GM19240 (cell line): ENCODE measurements around the gene LCN6.

Source experiments
- DNase-seq: peaks from one replicate; pipeline ENCODE4 v3.0.0; 2011; ENCODE audit warnings: low spot score; ENCODE audit not compliant: insufficient read length

LCN6 gene

DNA sequence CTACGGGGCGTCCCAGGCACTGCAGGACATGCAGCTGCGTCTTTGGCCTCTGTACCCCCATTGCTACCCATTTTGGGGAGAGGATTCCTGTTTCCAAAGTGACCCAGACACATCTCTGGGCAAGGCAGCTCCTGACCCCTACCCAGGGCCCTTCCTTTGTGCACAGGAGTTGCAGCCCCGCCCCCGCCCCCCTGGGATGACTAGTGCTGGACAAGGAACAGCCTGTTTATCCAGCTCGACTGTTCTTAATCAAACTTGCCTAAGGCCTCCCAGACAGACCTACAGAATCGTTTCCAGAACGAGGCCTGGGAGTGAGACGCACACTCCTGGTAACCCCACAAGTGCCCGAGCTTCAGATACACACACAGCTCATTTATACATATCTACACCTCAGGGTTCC lies 22.7 kb downstream of the LCN6 start:
- no peak for DNase-seq

DNA sequence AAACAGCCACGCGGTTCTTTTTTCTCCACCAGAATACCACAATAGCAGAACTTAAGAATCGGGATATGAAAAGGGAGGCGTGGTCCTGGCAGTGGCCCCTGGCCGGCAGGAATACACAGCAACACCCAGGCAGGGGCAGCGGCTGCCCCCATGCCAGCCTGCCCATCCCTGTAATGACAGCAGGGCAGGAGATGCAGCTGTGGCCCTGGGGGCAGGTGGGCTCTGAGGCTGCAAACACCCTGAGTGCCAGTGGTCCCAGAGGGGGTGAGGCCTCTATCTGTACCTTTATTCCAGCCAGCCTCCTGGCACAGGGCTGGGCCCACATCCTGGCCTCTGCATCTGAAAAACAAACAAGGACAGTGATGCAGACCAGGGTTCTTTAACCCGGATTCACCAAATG lies 23.6 kb downstream of the LCN6 start:
- no peak for DNase-seq

DNA sequence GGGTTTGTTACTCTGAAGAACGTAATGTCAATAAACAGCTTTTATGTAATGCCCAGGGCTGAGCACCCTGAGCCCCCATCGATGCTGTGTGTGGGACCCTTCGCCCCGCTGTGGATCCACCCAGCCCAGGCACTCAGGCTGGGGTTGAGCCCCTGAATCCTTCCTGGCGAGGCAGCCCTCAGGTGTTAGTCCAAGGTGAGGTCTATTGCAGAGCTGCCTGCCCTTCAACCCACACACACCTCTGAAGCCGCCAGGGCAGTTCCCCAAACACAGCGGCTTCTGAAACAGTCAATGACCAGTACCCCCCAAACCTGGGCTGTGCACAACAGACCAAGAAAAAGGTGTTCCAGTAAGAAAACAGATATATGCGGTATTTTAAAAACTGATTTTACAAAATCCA lies 24.3 kb downstream of the LCN6 start:
- DNase-seq, result no peak

DNA sequence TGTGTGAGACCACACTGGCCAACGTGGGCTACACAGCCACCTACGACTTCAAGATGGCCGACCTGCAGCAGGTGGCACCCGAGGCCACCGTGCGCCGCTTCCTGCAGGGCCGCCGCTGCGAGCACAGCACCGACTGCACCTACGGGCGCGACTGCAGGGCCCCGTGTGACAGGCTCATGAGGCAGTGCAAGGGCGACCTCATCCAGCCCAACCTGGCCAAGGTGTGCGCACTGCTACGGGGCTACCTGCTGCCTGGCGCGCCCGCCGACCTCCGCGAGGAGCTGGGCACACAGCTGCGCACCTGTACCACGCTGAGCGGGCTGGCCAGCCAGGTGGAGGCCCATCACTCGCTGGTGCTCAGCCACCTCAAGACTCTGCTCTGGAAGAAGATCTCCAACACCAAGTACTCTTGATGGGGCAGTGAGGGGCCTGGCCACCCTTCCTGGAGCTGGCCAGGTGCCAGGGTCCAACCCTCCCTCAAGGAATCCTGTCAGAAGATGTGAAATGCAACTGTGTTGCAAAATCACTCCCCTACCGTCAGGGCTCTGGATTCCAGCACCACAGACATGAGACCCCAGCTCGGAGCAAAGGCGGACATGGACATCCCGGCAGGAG lies 24.9 kb downstream of the LCN6 start:
- DNase-seq, result no peak

DNA sequence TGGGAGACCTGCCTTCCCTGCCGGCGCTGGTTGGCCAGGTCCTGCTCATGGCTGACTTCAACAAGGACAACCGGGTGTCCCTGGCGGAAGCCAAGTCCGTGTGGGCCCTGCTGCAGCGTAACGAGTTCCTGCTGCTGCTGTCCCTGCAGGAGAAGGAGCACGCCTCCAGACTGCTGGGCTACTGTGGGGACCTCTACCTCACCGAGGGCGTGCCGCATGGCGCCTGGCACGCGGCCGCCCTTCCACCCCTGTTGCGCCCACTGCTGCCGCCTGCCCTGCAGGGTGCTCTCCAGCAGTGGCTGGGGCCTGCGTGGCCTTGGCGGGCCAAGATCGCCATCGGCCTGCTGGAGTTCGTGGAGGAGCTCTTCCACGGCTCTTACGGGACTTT lies 25.4 kb downstream of the LCN6 start:
- DNase-seq, result no peak

DNA sequence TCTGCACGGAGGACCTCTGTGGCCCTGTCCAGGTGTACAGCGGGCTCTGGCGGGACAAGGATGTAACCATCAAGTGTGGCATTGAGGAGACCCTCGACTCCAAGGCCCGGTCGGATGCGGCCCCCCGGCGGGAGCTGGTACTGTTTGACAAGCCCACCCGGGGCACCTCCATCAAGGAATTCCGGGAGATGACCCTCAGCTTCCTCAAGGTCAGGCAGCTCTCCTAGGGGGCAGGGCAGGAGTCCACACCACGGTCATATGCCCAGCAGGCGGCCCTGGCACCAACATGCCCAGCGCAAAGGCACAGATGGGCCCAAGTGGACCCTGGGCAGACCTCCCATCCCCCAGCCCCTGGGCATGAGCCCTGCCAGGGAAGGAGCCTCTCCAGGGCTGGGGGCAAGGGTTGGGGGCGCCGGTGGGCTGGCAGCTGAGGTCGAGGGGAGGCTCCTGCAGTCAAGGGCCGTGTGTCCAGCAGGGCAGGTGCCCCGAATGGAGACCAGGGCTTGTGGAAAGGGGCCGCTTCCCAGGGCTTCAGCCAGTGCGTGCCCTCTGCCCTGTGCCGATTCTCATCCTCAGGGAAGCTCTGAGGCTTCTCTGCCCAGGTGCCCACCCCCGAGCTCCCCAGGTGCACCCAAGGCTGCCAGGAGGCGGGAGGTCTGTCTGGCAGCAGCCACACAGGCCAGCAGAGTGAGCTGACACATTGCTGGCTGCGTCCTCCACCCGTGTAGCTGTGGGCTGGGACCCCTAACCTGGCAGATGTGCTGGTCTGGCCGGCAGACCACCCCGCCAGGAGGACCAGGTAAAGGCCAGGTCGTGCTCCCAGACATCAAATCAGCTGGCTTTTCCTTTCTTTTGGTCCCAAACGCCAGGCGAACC lies 26.0 kb downstream of the LCN6 start:
- no peak for DNase-seq

DNA sequence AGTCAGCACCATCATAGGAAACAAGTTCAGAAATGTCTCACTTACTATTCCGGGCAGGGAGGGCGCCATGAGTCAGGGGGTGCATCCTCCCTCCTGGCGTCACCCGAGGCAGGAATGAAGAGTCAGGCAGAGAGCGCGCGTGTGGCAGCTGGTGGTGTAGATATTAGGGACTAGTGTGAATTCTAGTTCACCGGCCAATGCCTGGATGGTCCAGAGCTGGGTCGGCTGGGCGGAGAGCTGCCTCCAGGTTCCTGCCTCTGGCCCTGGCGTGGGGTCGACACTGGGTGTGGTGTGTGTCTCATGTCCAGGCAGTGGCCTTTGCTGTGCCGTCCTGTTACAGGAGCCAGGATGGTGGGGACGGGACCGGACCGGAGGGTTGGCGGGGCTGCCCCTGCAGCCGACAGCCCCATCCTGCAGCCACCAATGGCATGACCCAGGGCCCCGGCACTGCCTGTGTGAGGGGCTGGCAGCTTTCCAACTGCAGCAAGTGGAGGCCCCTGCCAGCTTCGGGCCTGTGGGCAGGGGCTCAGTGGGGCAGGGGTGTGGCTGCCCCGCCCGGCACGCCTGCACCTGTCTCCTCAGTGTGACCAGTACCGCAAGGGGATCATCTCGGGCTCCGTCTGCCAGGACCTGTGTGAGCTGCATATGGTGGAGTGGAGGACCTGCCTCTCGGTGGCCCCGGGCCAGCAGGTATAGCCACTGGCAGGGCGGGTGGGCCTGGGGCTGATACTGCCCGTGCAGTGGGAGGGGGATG lies 26.8 kb downstream of the LCN6 start:
- DNase-seq, result no peak

DNA sequence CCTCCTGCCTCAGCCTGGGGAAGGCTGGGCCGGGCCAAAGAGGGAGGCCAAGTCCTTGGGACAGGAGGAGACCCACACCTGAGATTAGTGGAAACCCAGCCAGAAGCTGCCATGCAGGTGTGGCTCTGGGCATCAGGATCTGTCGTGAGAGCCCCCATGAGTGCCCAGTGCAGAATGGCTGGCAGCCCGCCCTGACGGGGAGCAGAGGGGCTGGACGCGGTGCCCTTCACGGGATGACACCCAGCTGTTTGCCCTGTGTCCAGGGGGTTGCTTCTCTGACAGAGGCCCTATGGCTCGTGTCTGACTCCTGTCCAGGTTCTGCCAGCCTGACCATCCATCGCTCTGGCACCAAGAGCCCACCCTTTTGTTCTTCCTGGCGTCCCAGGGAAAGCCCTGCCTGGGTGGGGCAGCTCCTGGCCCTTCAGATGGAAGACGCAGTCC lies 27.4 kb downstream of the LCN6 start:
- DNase-seq, result no peak

DNA sequence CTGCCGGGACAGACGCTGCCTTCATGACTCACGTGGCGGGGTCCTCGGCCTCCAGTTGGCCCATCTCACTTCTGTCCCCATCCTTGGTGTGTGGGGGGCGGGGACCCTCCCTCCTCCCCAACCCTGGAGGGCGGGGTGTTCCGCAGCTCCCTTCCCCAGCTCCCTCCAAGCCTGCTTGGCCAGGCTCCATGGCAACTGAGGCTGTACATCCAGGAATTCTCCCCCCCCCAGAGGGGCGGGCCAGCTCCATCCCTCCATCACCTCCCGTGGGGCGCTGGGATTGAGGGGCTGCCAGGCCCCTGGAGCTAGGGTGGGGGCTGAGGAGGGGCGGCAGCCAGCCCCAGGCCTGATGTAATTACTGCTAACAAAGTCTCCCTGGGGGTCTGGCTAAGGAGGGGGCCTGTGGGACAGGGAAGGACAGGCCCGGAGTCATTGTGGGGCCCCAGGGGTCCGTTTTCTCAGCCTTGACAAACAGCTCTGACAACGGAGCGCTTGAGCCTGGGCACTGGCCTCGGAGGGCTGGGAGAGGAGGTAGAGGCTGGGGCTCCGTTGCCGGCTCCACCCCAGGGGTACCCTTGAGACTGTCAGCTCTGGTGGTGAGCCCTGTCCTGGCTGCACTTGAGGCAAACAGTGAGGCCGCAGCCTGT lies 28.0 kb downstream of the LCN6 start:
- no peak for DNase-seq

DNA sequence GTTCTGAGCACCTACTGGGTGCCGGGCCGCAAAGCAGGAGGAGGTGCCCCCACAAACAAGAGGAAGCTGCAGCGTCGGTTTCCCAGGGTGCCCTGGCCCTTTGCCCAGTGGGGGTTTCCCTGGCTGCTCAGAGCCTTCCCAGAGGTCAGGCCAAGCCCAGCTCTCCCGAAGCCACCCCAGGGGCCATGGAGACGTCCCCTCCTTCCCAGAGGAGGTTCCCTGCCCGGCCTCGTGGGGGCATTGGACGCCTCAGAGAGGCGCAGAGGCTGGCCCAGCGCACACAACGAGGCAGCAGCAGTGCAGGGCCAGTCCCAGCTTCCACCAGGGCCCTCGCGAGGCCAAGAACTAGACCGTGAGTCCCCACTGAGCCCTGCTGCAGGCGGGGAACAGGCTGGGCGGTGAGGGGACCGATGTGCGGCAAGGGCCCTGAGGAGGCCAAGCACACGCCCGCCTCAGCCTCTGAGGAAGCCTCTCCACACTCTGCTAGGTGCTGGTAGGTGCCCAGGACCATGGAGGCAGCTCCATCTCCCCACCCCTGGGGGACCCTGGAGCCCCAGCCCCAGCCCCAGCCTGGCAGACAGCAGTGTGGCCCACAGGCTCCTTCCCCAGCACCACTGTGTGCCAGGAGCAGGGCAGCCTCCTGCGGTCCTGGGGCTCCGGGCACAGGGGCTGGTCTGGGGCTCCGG lies 29.0 kb downstream of the LCN6 start:
- DNase-seq, result no peak

DNA sequence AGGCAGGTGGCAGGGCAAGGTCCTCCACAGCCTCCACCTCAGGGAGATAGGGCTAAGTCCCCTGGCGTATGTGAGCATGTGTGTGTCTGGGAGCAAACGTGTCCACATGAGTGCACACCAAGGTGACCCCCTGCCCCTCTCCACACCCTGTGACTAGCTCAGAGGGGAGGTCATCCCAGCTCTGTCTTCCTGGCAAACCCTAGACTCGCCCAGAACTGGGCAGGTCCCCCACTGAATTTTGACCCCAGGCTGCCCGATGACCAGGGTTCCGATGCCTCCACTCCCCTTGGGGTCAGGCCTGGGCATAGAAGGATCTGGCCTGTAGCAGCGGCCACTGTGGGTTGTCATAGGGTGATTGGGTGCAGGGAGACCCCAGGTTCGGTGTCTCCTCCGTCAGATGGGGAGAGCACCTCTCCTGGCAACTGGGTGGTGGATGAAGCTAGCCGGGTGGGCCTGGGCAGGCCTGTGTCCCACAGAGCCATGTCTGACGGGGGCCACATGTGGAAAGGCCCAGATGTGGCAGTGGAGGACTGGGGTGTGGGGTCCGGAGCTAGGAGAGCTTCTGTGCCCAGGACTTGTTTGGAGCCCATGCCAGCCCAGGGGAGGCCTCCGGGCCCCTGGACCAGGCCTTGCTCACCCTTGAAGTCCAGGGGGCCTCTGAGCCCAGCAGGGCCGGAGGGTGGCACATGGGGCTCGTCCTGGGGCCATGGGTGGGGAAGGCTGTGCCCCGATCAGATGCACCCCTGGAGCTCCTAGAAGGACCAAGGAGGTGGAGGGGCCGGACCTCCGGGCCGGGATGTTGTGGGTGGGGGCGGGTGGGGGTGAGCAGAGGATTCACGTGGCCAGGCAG lies 29.8 kb downstream of the LCN6 start:
- DNase-seq, result no peak

DNA sequence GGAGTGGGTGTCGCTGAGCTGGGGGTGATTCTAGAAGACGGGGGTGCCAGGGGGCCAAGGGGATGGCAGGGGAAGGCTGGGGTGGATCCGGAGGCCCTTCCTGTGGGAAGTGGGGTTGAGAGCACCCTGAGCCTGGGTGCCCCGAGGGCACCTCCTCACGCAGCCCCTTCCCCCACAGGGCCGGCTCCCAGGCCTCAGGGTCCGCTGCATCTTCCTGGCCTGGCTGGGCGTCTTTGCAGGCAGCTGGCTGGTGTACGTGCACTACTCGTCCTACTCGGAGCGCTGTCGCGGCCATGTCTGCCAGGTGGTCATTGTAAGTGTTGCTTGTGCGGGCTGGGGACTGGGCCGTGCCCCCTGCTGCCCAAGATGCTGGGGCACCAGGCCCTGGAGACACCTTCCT lies 30.9 kb downstream of the LCN6 start:
- DNase-seq, result no peak

DNA sequence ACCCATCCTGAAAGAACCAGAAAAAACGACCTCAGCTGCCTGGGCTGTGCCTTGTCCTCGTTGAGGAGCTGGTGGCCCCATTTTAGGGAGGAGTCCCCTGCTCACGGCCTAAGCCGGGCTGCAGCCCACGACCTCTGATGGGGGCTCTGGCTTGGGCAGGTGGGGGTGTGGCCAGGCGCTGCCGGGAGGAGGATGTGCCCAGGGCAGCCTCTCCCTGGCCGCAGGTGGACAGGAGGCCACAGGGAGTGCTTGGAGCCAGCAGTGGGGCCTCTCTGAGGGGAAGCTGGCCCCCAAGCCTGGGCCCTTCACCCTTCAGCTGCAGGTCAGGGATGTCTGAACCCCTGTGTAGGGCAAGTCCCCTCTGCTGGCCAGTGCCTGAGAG lies 33.4 kb downstream of the LCN6 start:
- no peak for DNase-seq

DNA sequence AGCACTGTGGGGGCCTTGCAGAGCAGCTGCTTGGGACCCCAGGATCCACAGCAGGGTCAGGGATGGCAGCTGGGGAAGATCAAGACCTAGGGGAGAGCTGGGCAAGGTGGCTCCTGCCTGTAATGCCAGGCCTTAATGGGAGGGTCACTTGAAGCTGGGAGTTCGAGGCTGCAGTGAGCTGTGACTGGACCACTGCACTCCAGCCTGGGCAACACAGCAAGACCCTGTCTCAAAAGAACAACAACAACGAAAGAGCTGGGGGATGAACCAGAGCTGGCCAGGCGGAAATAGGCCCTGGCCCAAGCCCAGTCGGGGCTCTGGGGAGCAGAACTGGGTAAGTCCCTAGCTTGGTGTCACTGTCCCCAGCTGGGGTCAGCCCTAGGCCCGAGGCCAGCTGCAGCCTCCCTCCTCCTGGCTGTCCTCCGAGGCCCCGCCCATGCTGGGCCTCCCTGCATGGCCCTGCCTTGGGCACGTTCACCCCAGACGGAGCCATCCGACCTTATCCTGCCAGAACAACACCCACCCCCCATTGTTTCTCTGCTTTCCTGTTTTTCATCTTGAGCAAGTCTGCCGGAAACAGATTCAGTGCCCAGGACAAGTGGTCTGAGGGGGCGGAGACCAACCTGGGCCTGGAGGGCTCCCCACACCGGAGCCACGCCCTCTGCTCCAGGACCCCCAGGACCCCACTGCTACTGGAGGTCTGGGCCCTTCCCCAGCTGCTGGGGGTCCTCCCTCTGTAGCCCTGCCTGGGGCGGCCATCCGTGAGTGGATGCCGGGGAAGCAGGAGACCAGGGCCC lies 34.0 kb downstream of the LCN6 start:
- DNase-seq, result no peak

DNA sequence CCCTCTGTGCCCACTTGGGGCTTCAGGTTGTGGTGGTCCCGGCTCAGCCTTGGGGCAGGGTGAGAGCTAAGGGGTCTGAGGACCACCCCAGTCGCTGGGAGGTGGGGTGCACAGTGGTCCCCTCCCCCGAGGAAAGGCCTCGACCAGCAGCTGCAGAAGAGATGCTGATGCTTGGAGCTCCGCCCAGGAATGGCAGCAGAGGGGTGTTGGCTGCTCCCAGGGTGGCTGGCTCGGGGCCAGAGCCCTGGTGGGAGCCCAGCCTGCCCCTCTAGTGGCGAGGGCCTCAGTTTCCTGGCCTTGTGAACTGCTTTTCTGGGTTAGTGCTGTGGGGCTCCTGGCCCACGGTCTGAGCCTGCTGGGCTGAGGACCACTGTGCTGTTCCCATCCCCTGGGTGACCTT lies 34.8 kb downstream of the LCN6 start:
- no peak for DNase-seq

DNA sequence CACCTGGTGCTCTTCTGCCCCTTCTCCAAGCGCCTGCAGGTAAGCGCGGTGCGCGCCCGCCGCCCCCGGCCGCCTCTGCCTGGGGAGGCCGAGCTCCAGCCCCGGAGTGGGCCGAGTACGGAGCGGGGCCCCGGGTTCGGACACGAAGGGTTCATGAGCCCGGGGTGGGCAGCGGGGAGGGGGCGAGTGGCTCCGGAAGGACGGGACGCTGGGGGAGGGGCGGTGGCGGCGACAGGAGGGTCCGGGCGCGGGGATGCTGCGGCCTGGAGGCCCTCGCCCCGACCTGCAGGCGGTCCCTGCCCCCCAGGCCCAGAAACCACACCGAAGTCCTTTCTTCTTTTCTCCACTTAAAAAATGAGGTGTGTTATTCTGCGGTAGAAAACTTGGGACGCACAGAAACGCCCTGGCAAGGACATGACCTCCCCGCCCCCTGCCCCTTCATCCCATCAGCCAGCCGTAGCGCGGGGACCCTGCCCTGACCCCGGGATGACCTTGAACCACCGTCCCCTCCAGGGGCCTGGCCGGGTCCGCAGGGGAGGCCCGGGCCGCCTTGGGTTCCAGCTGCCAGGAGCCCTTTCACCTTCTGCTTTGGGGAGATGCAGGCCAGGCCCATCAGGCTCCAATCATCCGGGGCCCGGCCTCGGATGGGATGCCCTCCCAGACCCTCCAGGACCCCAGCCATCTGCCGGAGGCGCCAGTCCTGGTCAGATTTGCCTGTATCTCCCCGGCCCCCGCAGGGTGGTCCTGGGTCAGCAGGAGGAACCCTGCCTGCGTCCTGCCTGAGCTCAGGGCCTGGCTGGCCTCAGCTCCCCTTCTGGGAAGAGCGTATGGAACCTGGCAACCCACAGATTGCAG lies 35.4 kb downstream of the LCN6 start:
- no peak for DNase-seq

DNA sequence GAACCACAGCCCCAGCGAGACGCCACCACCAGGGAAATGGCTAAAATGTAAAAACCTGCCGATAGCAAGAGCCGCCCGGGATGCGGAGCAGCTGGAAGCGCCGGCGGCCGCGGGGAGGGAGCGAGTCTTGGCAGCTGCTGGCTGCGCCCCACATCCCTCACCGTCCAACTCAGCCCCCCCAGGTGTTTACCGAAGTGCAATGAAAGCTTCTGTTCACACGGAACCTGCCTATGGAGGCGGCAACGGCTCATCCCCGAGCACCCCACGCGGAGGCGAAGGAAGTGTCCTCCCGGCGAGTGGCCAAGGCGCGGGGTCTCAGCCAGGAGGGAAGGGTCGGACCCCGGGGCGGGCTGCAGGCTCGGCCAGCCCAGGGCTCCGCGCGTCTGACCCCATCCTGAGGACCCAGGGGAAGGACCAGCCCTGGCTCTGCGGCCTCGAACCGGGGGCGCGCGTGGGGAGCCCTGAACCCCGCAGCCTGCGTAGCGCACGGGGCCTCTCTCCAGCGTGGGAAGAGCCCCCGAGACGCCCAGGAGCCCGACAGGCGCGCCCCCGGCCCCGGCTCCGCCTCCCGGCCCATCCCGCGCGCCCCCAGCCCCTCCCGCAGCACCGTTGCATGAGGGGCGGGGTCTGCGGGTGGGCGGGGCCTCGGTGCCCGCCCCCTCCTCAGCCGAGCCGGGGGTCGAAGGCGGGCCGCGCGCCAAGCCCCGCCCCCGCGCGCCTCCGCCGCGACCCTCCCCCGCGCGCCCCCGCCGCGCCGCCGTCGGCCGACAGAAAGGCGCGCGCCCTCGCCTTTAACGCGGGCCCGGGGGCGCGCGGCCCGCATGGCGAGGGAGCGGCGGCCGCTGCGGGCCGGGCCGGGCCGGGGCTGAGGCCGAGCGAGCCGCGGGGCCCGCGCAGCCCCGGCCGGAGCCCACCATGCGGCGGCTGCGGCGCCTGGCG lies 36.3 kb downstream of the LCN6 start, which contains the start of gene DIPK1B:
DIPK1B (plus strand) TSS at position 822 of the 939 bp plus-strand sequence; CDS start at position 916, 94 bp downstream.
- DNase-seq, result no peak
